HepG2 (cell line): ENCODE results near the gene DBNDD2. TPM values are rescaled to one million over a fixed set of nuclear protein-coding genes. Genes with fewer than 3 reads are reported as not detected.
A peak's percentile ranks its signal among the peaks of the same experiment; 100 is the strongest.

Experiments used
- CENPX ChIP-seq: sonication (generic); formaldehyde crosslinking; IDR thresholded peaks from 2 replicates; pipeline ENCODE4 v1.9.0; 2021; ENCODE audit warnings: mild to moderate bottlenecking, missing genetic modification reagents, moderate library complexity
- DDIT3 ChIP-seq: sonication (generic); formaldehyde crosslinking; IDR thresholded peaks from 2 replicates; pipeline ENCODE4 v1.4.0; 2020; ENCODE audit warnings: mild to moderate bottlenecking, missing genetic modification reagents
- GPBP1L1 ChIP-seq: sonication (generic); formaldehyde crosslinking; IDR thresholded peaks from 2 replicates; pipeline ENCODE4 v1.5.0; 2020; ENCODE audit warnings: mild to moderate bottlenecking, missing genetic modification reagents
- NCOA2 ChIP-seq: sonication (generic); formaldehyde crosslinking; IDR thresholded peaks from 2 replicates; pipeline ENCODE4 v1.8.0; 2022; ENCODE audit warnings: inconsistent platforms
- RFX5 ChIP-seq: IDR thresholded peaks from 2 replicates; pipeline ENCODE4 v1.6.1; 2011; ENCODE audit warnings: low read depth, low read length, improper control_type of control experiment
- SP2 ChIP-seq: sonication (generic); formaldehyde crosslinking; IDR thresholded peaks from 2 replicates; pipeline ENCODE4 v1.5.1; 2020; ENCODE audit warnings: mild to moderate bottlenecking, missing genetic modification reagents
- SRSF1 ChIP-seq: fragments of 200-400 bp; formaldehyde crosslinking; optimal IDR thresholded peaks from 2 replicates; pipeline ENCODE3; 2017; ENCODE audit warnings: mild to moderate bottlenecking, low read depth, low read length, moderate library complexity
- ZNF10 ChIP-seq: sonication (generic); formaldehyde crosslinking; IDR thresholded peaks from 2 replicates; pipeline ENCODE4 v1.4.0; 2020; ENCODE audit warnings: mild to moderate bottlenecking, low read depth, missing genetic modification reagents, borderline replicate concordance
- ZNF160 ChIP-seq: sonication (generic); formaldehyde crosslinking; IDR thresholded peaks from 2 replicates; pipeline ENCODE4 v1.8.0; 2022; ENCODE audit warnings: mild to moderate bottlenecking, inconsistent platforms, missing genetic modification reagents
- ZNF772 ChIP-seq: sonication (generic); formaldehyde crosslinking; IDR thresholded peaks from 2 replicates; pipeline ENCODE4 v1.5.0; 2020; ENCODE audit warnings: mild to moderate bottlenecking, missing genetic modification reagents
- ZNF839 ChIP-seq: sonication (generic); formaldehyde crosslinking; IDR thresholded peaks from 2 replicates; pipeline ENCODE4 v1.4.0; 2020; ENCODE audit warnings: missing genetic modification reagents, mild to moderate bottlenecking, borderline replicate concordance
- ZNF850 ChIP-seq: sonication (generic); formaldehyde crosslinking; conservative IDR thresholded peaks from 2 replicates; pipeline ENCODE4 v1.9.0; 2021; ENCODE audit warnings: mild to moderate bottlenecking, missing genetic modification reagents
- polyA plus RNA-seq, 8 experiments: library from polyadenylated mRNA; depleted of rRNA in 3 of 8; stranded (reverse) in 7 of 8; unstranded in 1 of 8; fragments of >200 nt; fragmentation: Illumina TruSeq in 4 of 8; extraction: Trizol in 4 of 8; gene quantifications; 2 replicates each; pipeline versions ENCODE4 v1.2.1 to v1.2.3, GENCODE V29; 2011 to 2016; ENCODE audit warnings: low read depth in 4 of 8, missing spikeins in 1 of 8, mixed read lengths in 1 of 8; ENCODE audit not compliant: insufficient read depth in 1 of 8
- total RNA-seq, 5 experiments: library from RNA; depleted of rRNA; stranded (reverse); fragments of >200 nt; fragmentation: Illumina TruSeq; extraction: Trizol; gene quantifications; 2 replicates each; pipeline ENCODE4 v1.2.3, GENCODE V29; 2016; ENCODE audit warnings: low read depth in 1 of 5
- TF ChIP-seq, protein P1 (sequence below): sonication (generic); formaldehyde crosslinking; IDR thresholded peaks from 2 replicates; pipeline ENCODE4 v1.5.0; 2020; ENCODE audit warnings: missing genetic modification reagents, mild to moderate bottlenecking, borderline replicate concordance
- TF ChIP-seq, protein P2 (sequence below), 2 experiments: sonication (generic) in 1 of 2; formaldehyde crosslinking in 1 of 2; IDR thresholded peaks; 2 replicates each; pipeline versions ENCODE4 v1.5.1 to v1.6.1; 2011 to 2020; ENCODE audit warnings: borderline replicate concordance in 1 of 2, low read depth in 1 of 2, low read length in 1 of 2, mild to moderate bottlenecking in 1 of 2, missing genetic modification reagents in 1 of 2, moderate library complexity in 1 of 2
- TF ChIP-seq, protein P3 (sequence below): sonication (generic); formaldehyde crosslinking; IDR thresholded peaks from 2 replicates; pipeline ENCODE4 v1.5.0; 2020; ENCODE audit warnings: mild to moderate bottlenecking, missing genetic modification reagents, borderline replicate concordance
- TF ChIP-seq, protein P4 (sequence below): sonication (generic); formaldehyde crosslinking; IDR thresholded peaks from 2 replicates; pipeline ENCODE4 v1.9.0; 2021; ENCODE audit warnings: missing genetic modification reagents, mild to moderate bottlenecking, borderline replicate concordance

Gene DBNDD2
- total and polyA plus RNA-seq, 2 of the 13 experiments (the other 11 are each of a cell fraction or from before 2014, with no cell fraction given) = 16.7 to 47.6 TPM

DNA sequence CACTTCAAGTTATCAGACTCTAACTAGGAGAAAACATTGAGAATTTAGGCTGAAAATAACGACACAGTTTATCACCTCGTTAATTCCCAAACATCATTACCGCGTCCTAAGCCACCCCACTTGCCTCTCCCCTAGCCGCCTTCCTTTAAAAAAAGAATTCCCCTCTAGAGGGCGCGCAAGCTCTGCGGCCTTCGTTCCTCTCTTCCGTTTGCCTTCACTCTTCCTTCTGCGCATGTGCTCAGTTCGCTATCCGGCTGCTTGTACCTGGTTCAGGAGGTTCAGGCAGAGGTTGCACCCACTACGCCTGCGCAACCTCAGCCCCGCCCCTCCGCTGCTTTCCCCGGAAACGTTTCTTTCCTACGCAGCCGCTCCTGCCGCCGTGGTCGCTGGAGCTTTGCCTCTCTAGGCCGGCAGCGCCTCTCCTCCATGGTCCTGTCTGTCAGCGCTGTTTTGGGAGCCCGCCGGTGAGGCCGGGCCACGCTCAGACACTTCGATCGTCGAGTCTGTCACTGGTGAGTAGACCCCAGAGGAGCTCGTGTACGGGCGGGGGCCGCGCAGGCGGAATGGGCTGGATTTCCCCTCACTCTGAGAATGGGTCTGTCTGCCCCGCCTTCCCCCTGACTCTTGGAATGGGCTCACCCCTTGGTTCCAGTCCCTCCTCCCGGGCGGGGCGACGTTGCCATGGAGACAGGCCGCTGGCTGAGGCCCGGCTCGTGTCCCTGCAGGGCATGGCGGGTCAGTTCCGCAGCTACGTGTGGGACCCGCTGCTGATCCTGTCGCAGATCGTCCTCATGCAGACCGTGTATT is 45.1 kb upstream of the DBNDD2 start, which contains the start of gene SYS1 (continued):
- TF ChIP-seq, protein P1, sequence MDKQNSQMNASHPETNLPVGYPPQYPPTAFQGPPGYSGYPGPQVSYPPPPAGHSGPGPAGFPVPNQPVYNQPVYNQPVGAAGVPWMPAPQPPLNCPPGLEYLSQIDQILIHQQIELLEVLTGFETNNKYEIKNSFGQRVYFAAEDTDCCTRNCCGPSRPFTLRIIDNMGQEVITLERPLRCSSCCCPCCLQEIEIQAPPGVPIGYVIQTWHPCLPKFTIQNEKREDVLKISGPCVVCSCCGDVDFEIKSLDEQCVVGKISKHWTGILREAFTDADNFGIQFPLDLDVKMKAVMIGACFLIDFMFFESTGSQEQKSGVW (CRISPR knock-in tag) = no peak
- no peak for TF ChIP-seq GPBP1L1 (CRISPR knock-in tag)
- TF ChIP-seq RFX5 = peak; percentile 51; the same call in 1 of the 2 replicates
- peak; percentile 74 for TF ChIP-seq NCOA2 (CRISPR knock-in tag)
- 0 out of 2 replicates have a peak, but pooled peaks have one; percentile 55 for TF ChIP-seq ZNF10 (CRISPR knock-in tag)
- peak; percentile 69 for TF ChIP-seq SP2 (CRISPR knock-in tag)
- TF ChIP-seq ZNF772 (CRISPR knock-in tag) = peak; percentile 100
- TF ChIP-seq, protein P2, sequence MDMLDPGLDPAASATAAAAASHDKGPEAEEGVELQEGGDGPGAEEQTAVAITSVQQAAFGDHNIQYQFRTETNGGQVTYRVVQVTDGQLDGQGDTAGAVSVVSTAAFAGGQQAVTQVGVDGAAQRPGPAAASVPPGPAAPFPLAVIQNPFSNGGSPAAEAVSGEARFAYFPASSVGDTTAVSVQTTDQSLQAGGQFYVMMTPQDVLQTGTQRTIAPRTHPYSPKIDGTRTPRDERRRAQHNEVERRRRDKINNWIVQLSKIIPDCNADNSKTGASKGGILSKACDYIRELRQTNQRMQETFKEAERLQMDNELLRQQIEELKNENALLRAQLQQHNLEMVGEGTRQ (IDR thresholded peaks at IDR 0.05; ENCODE audit: low read depth, low read length) = peak; percentile 11; the same call in 1 of the 2 replicates
- TF ChIP-seq, protein P2 (CRISPR knock-in tag; IDR thresholded peaks at IDR 0.05; ENCODE audit: borderline replicate concordance) = peak; percentile 64; the same call in 1 of the 2 replicates
- peak; percentile 75 for TF ChIP-seq ZNF160 (CRISPR knock-in tag)
- TF ChIP-seq ZNF839 = peak; percentile 98
- TF ChIP-seq, protein P3, sequence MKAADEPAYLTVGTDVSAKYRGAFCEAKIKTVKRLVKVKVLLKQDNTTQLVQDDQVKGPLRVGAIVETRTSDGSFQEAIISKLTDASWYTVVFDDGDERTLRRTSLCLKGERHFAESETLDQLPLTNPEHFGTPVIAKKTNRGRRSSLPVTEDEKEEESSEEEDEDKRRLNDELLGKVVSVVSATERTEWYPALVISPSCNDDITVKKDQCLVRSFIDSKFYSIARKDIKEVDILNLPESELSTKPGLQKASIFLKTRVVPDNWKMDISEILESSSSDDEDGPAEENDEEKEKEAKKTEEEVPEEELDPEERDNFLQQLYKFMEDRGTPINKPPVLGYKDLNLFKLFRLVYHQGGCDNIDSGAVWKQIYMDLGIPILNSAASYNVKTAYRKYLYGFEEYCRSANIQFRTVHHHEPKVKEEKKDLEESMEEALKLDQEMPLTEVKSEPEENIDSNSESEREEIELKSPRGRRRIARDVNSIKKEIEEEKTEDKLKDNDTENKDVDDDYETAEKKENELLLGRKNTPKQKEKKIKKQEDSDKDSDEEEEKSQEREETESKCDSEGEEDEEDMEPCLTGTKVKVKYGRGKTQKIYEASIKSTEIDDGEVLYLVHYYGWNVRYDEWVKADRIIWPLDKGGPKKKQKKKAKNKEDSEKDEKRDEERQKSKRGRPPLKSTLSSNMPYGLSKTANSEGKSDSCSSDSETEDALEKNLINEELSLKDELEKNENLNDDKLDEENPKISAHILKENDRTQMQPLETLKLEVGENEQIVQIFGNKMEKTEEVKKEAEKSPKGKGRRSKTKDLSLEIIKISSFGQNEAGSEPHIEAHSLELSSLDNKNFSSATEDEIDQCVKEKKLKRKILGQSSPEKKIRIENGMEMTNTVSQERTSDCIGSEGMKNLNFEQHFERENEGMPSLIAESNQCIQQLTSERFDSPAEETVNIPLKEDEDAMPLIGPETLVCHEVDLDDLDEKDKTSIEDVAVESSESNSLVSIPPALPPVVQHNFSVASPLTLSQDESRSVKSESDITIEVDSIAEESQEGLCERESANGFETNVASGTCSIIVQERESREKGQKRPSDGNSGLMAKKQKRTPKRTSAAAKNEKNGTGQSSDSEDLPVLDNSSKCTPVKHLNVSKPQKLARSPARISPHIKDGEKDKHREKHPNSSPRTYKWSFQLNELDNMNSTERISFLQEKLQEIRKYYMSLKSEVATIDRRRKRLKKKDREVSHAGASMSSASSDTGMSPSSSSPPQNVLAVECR = peak; percentile 100
- TF ChIP-seq CENPX = no peak
- TF ChIP-seq DDIT3 = no peak
- TF ChIP-seq, protein P4, sequence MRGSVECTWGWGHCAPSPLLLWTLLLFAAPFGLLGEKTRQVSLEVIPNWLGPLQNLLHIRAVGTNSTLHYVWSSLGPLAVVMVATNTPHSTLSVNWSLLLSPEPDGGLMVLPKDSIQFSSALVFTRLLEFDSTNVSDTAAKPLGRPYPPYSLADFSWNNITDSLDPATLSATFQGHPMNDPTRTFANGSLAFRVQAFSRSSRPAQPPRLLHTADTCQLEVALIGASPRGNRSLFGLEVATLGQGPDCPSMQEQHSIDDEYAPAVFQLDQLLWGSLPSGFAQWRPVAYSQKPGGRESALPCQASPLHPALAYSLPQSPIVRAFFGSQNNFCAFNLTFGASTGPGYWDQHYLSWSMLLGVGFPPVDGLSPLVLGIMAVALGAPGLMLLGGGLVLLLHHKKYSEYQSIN = no peak
- no peak for TF ChIP-seq ZNF850 (CRISPR knock-in tag)
- peak; percentile 99 for TF ChIP-seq SRSF1
